GM10266 (cell line): ENCODE data around the gene CDKL1.
"Not testable (repeated sequence)": the region's sequence is repeated elsewhere in the genome, so short reads cannot be mapped to it uniquely, and the experiment has no call there.

ENCODE experiments used
- DNase-seq: peaks from one replicate; pipeline ENCODE4 v3.0.0; 2012; ENCODE audit errors: extremely low spot score
- CTCF ChIP-seq: IDR thresholded peaks from 2 replicates; pipeline ENCODE4 v1.5.1; 2012; ENCODE audit warnings: mild to moderate bottlenecking, low read depth; ENCODE audit not compliant: control insufficient read depth, insufficient read depth; ENCODE audit errors: missing control alignments

The CDKL1 gene

GRCh38 chr14:50363714-50364111, 33.0 kb downstream of the CDKL1 start:
- peak; percentile 68 for DNase-seq
- TF ChIP-seq CTCF = no peak

- no peak for TF ChIP-seq CTCF
- peak; percentile 36 for DNase-seq
Measured at GRCh38 chr14:50362764-50363713, 33.6 kb downstream of the CDKL1 start.

- not testable (repeated sequence) for DNase-seq
Measured at GRCh38 chr14:50361473-50362403, 34.9 kb downstream of the CDKL1 start.

- no peak for DNase-seq
- no peak for TF ChIP-seq CTCF
Measured at GRCh38 chr14:50360851-50361250, 35.8 kb downstream of the CDKL1 start.

DNA sequence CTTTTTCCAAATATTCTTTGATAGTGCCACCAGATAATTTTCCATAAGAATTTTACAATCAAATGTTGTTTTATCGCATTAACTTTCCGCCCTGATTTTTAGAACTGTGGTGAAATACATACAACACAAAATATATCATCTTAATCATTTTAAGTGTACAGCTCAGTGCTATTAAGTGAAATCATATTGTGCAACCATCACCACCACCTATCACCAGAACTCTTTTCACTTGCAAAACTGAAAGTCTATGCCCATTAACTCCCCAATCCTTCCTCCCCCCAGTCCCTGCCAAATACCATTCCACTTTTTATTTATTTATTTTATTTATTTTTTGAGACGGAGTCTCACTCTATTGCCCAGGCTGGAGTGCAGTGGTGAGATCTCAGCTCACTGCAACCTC, 36.6 kb downstream of the CDKL1 start:
- DNase-seq = no peak
- TF ChIP-seq CTCF = no peak

DNA sequence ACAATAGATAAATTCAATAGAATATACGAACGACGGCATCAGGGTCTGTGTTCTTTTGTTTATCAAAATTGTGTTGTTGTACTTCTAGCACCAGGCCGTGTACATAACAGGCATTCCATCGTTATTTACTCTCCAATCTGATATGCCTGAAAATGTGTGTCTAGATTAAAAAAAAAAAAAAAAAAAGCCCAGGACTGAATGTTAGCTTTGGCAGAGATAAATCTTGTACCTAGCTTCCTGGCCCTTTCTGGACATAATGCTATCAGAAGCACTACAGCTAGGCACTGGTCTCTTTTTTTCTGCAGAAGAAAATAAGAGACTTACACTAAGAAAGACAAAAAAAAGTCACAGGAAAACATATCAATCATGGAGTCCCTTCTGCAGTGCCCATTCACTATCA, 37.0 kb downstream of the CDKL1 start:
- no peak for DNase-seq
- TF ChIP-seq CTCF = no peak

- TF ChIP-seq CTCF = no peak
- no peak for DNase-seq
Measured at GRCh38 chr14:50357753-50358395, 38.8 kb downstream of the CDKL1 start.
